HEK293 (cell line): Measurements from ENCODE around the gene TMEM233.

Source experiments
- CTCF ChIA-PET: fragments of 350-600 bp; formaldehyde crosslinking; extraction: SDS; loops from one replicate; lab custom pipeline; 2021; ENCODE audit warnings: antibody characterized with exemption; lab: Yijun Ruan, JAX
- POLR2A ChIA-PET: fragments of 300-600 bp; formaldehyde crosslinking; extraction: SDS; loops from one replicate; lab custom pipeline; 2020; ENCODE audit warnings: antibody characterized with exemption, inconsistent platforms; lab: Yijun Ruan, JAX
- H3K27ac ChIP-seq: fragments of 200-500 bp; sonication (Bioruptor generic); 2 replicates; pipeline ENCODE4 v1.5.1; 2014; ENCODE audit warnings: low read depth, low read length, control low read depth, inconsistent platforms; ENCODE audit errors: extremely low read depth
- H3K36me3 ChIP-seq, 2 experiments: fragments of 200-500 bp in 1 of 2; sonication (Bioruptor generic) in 1 of 2; 1 replicate in 1 of 2; 2 replicates in 1 of 2; pipeline ENCODE4 v1.5.1; 2014 to 2017; ENCODE audit warnings: inconsistent platforms in 2 of 2, low read length in 2 of 2; ENCODE audit not compliant: control insufficient read depth in 2 of 2, insufficient read depth in 1 of 2
- H3K4me1 ChIP-seq: fragments of 200-500 bp; sonication (Bioruptor generic); 2 replicates; pipeline ENCODE4 v1.5.1; 2014; ENCODE audit warnings: mild to moderate bottlenecking, low read length, inconsistent platforms; ENCODE audit not compliant: control insufficient read depth, insufficient read depth
- H3K4me3 ChIP-seq: 2 replicates; pipeline ENCODE4 v1.5.1; 2011; ENCODE audit warnings: low read depth, mild to moderate bottlenecking, control low read depth, low read length, moderate library complexity
- H3K9me3 ChIP-seq: fragments of 200-500 bp; sonication (Bioruptor generic); 2 replicates; pipeline ENCODE4 v1.5.1; 2014; ENCODE audit warnings: low read depth, low read length, inconsistent platforms; ENCODE audit not compliant: control insufficient read depth, insufficient read depth
- BCL11B ChIP-seq: fragments of 450-650 bp; formaldehyde crosslinking; IDR thresholded peaks from 2 replicates; pipeline ENCODE4 v1.5.1; 2016; ENCODE audit warnings: low read depth, missing biosample characterization, missing genetic modification characterization
- EGR2 ChIP-seq: fragments of 450-650 bp; formaldehyde crosslinking; IDR thresholded peaks from 2 replicates; pipeline ENCODE4 v1.5.1; 2016; ENCODE audit warnings: low read depth, missing biosample characterization, missing genetic modification characterization
- GLIS1 ChIP-seq: fragments of 450-650 bp; formaldehyde crosslinking; IDR thresholded peaks from 2 replicates; pipeline ENCODE4 v1.5.1; 2016; ENCODE audit warnings: missing biosample characterization, missing genetic modification characterization
- HOXA7 ChIP-seq: sonication (generic); formaldehyde crosslinking; IDR thresholded peaks from 2 replicates; pipeline ENCODE4 v1.8.1; 2022; ENCODE audit warnings: missing genetic modification reagents, borderline replicate concordance
- HOXC10 ChIP-seq: sonication (generic); formaldehyde crosslinking; IDR thresholded peaks from 2 replicates; pipeline ENCODE4 v1.8.1; 2023; ENCODE audit warnings: mild to moderate bottlenecking, missing genetic modification reagents
- KLF10 ChIP-seq: fragments of 450-650 bp; IDR thresholded peaks from 2 replicates; pipeline ENCODE4 v1.5.1; 2018; ENCODE audit warnings: missing biosample characterization, mild to moderate bottlenecking, missing genetic modification characterization
- PRDM1 ChIP-seq: fragments of 450-650 bp; formaldehyde crosslinking; IDR thresholded peaks from 2 replicates; pipeline ENCODE4; 2016; ENCODE audit warnings: missing biosample characterization, missing genetic modification characterization
- REPIN1 ChIP-seq: fragments of 450-650 bp; formaldehyde crosslinking; IDR thresholded peaks from 2 replicates; pipeline ENCODE4 v1.5.1; 2017; ENCODE audit warnings: missing biosample characterization, missing genetic modification characterization, low read depth
- SETDB1 ChIP-seq: IDR thresholded peaks from one replicate; pipeline ENCODE4 v1.6.1; 2017; ENCODE audit warnings: mild to moderate bottlenecking, low read length, moderate library complexity, mixed read lengths; ENCODE audit not compliant: insufficient read length
- SP3 ChIP-seq: fragments of 450-650 bp; formaldehyde crosslinking; IDR thresholded peaks from 2 replicates; pipeline ENCODE4 v1.5.1; 2016; ENCODE audit warnings: missing biosample characterization, missing genetic modification characterization
- YY1 ChIP-seq: fragments of 450-650 bp; formaldehyde crosslinking; IDR thresholded peaks from 2 replicates; pipeline ENCODE4 v1.5.1; 2018; ENCODE audit warnings: missing biosample characterization, missing genetic modification characterization
- ZBTB1 ChIP-seq: fragments of 450-650 bp; formaldehyde crosslinking; IDR thresholded peaks from 2 replicates; pipeline ENCODE4 v1.5.1; 2016; ENCODE audit warnings: missing biosample characterization, missing genetic modification characterization
- ZEB2 ChIP-seq: fragments of 450-650 bp; formaldehyde crosslinking; IDR thresholded peaks from 2 replicates; pipeline ENCODE4 v1.5.1; 2016; ENCODE audit warnings: missing biosample characterization, missing genetic modification characterization
- ZNF140 ChIP-seq: fragments of 450-650 bp; formaldehyde crosslinking; IDR thresholded peaks from 2 replicates; pipeline ENCODE4 v1.5.1; 2016; ENCODE audit warnings: missing biosample characterization, missing genetic modification characterization
- ZNF157 ChIP-seq: fragments of 450-650 bp; formaldehyde crosslinking; IDR thresholded peaks from 2 replicates; pipeline ENCODE4 v1.5.1; 2016; ENCODE audit warnings: missing biosample characterization, missing genetic modification characterization
- ZNF311 ChIP-seq: fragments of 450-650 bp; formaldehyde crosslinking; IDR thresholded peaks from 2 replicates; pipeline ENCODE4 v1.5.1; 2017; ENCODE audit warnings: missing biosample characterization, missing genetic modification characterization, borderline replicate concordance
- ZNF521 ChIP-seq: fragments of 450-650 bp; formaldehyde crosslinking; IDR thresholded peaks from 2 replicates; pipeline ENCODE4 v1.5.1; 2017; ENCODE audit warnings: missing biosample characterization, mild to moderate bottlenecking, missing genetic modification characterization
- ZNF544 ChIP-seq: fragments of 450-650 bp; formaldehyde crosslinking; IDR thresholded peaks from 2 replicates; pipeline ENCODE4 v1.5.0; 2017; ENCODE audit warnings: missing biosample characterization, missing genetic modification characterization
- ZNF571 ChIP-seq: fragments of 450-650 bp; formaldehyde crosslinking; IDR thresholded peaks from 2 replicates; pipeline ENCODE4 v1.5.0; 2017; ENCODE audit warnings: missing biosample characterization, missing genetic modification characterization
- ZNF596 ChIP-seq: fragments of 450-650 bp; IDR thresholded peaks from 2 replicates; pipeline ENCODE4 v1.5.0; 2018; ENCODE audit warnings: missing biosample characterization, mild to moderate bottlenecking, missing genetic modification characterization, moderate library complexity
- ZNF610 ChIP-seq: fragments of 450-650 bp; formaldehyde crosslinking; IDR thresholded peaks from 2 replicates; pipeline ENCODE4 v1.5.1; 2016; ENCODE audit warnings: missing biosample characterization, missing genetic modification characterization, borderline replicate concordance
- ZNF629 ChIP-seq: fragments of 450-650 bp; formaldehyde crosslinking; IDR thresholded peaks from 2 replicates; pipeline ENCODE4 v1.5.1; 2017; ENCODE audit warnings: missing biosample characterization, missing genetic modification characterization
- ZNF654 ChIP-seq: fragments of 450-650 bp; formaldehyde crosslinking; IDR thresholded peaks from 2 replicates; pipeline ENCODE4 v1.5.1; 2016; ENCODE audit warnings: low read depth, missing biosample characterization, missing genetic modification characterization
- ZNF670 ChIP-seq: fragments of 450-650 bp; formaldehyde crosslinking; IDR thresholded peaks from 2 replicates; pipeline ENCODE4 v1.5.1; 2016; ENCODE audit warnings: missing biosample characterization, missing genetic modification characterization, low read depth
- ZNF747 ChIP-seq: fragments of 450-650 bp; formaldehyde crosslinking; IDR thresholded peaks from 2 replicates; pipeline ENCODE4 v1.5.1; 2016; ENCODE audit warnings: missing biosample characterization, missing genetic modification characterization
- TF ChIP-seq, protein P1 (sequence below): fragments of 450-650 bp; formaldehyde crosslinking; IDR thresholded peaks from 2 replicates; pipeline ENCODE4 v1.5.1; 2016; ENCODE audit warnings: missing biosample characterization, missing genetic modification characterization, borderline replicate concordance

TMEM233 gene

DNA sequence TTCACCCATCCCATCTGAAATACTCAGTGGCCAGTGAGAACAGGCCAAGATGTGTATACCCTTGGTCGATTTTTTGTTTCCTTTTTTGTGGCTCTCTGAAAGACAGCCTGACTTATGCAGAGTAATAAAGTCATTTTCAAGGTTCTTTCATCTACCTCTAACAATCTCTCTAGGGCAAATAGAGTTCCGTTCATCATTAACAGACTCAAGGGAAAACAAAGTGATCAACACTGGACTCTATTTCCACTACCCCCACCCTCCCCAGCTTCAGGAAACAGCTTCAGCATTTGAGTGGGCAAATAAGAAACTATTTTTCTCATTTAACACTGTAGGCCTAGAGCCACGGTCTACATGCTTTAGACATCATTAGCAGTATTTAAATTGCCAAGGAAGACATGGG lies 90.2 kb downstream of the TMEM233 start:
- H3K9me3 ChIP-seq = no peaks in the 10 kb centered on the region
- TF ChIP-seq EGR2 (tag by site-specific recombination) = no peak
- no peak for TF ChIP-seq PRDM1
- TF ChIP-seq SP3 (tag by site-specific recombination) = no peak
- no peak for TF ChIP-seq BCL11B (tag by site-specific recombination)
- TF ChIP-seq, protein P1, sequence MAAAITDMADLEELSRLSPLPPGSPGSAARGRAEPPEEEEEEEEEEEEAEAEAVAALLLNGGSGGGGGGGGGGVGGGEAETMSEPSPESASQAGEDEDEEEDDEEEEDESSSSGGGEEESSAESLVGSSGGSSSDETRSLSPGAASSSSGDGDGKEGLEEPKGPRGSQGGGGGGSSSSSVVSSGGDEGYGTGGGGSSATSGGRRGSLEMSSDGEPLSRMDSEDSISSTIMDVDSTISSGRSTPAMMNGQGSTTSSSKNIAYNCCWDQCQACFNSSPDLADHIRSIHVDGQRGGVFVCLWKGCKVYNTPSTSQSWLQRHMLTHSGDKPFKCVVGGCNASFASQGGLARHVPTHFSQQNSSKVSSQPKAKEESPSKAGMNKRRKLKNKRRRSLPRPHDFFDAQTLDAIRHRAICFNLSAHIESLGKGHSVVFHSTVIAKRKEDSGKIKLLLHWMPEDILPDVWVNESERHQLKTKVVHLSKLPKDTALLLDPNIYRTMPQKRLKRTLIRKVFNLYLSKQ (tag by site-specific recombination) = no peak
- TF ChIP-seq ZNF521 (tag by site-specific recombination) = no peak
- no peak for TF ChIP-seq SETDB1
- TF ChIP-seq ZNF157 (tag by site-specific recombination) = no peak
- TF ChIP-seq ZNF629 (tag by site-specific recombination) = no peak
- TF ChIP-seq ZNF544 (tag by site-specific recombination) = no peak
- TF ChIP-seq REPIN1 (tag by site-specific recombination) = no peak
- TF ChIP-seq ZNF747 = no peak
- no peak for TF ChIP-seq ZNF670 (tag by site-specific recombination)
- TF ChIP-seq ZEB2 (tag by site-specific recombination) = no peak
- no peak for TF ChIP-seq GLIS1 (tag by site-specific recombination)
- no peak for TF ChIP-seq ZNF610 (tag by site-specific recombination)
- TF ChIP-seq YY1 (tag by site-specific recombination) = no peak
- TF ChIP-seq ZNF596 (tag by site-specific recombination) = no peak
- TF ChIP-seq ZBTB1 (tag by site-specific recombination) = no peak
- TF ChIP-seq ZNF140 (tag by site-specific recombination) = no peak
- TF ChIP-seq, all 188 proteins: peak for 0
- no peaks in the 10 kb centered on the region for H3K4me1 ChIP-seq
- H3K4me3 ChIP-seq = no peak overlapping the region
- POLR2A ChIA-PET = no interaction called here
- H3K27ac ChIP-seq = no peak overlapping the region
- CTCF ChIA-PET = no interaction called here
- peaks cover 5 to 60% of the 10 kb centered on the region in 2 experiments for H3K36me3 ChIP-seq

DNA sequence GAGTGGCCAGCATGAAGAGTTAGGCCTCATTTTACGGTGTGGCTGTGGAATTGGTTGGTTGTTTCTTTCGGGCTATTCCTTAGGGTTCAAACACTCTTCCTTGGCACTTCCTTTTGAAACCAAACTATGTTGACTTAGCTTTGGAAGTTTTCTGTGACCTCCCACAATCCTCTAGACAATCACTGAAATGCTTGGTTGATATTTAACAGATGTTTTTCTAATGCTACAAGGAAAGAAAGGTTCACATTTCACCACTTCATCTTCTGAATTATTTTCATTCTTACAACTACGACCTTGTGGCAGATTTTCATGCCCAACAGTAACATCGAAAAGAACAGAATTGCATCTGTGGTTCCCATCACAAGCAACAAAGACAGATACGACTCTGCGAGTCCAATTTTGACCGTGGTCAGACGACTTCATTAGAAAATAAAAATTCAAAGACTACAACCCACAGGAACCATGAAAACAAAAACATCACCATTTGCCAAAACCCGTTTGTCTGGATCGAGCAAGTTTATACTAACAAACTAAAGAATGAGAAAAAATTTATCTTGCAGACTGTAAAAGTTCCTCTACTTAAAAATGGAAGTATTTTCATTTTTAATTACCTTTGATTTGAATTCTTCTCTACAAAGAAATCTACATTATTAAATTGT lies 91.3 kb downstream of the TMEM233 start:
- Histone ChIP-seq H3K27ac (no peak overlapping the region), H3K4me3 (no peak overlapping the region), H3K4me1 (no peaks in the 10 kb centered on the region), H3K9me3 (no peaks in the 10 kb centered on the region), H3K36me3 (peaks cover 9 to 53% of the 10 kb centered on the region in 2 experiments; a peak in 2 of 3 replicates)
- TF ChIP-seq ZNF610 (tag by site-specific recombination) (no peak), KLF10 (tag by site-specific recombination) (no peak), ZNF654 (no peak), ZNF311 (tag by site-specific recombination) (no peak), ZBTB1 (tag by site-specific recombination) (no peak), HOXC10 (CRISPR knock-in tag) (no peak), HOXA7 (no peak), ZNF571 (tag by site-specific recombination) (no peak)
- POLR2A ChIA-PET = no interaction called here
- CTCF ChIA-PET = no interaction called here
